Caco-2 (cell line): ENCODE measurements around the gene KMT2A. TPM values are rescaled to one million over a fixed set of nuclear protein-coding genes. Genes with fewer than 3 reads are reported as not detected.

Experiments used
- BruUV-seq: library from RNA; stranded (reverse); fragments of 400-500 nt; replicated peaks from 2 replicates; lab custom pipeline; 2021; lab: Mats Ljungman, UMichigan
- CTCF ChIA-PET: fragments of 300-600 bp; sonication (Branson Sonifier 250); formaldehyde crosslinking; loops from one replicate; lab custom pipeline; 2022; ENCODE audit warnings: antibody characterized with exemption; lab: Charles Lee
- POLR2A ChIA-PET: fragments of 300-600 bp; sonication (Branson Sonifier 250); formaldehyde crosslinking; loops from one replicate; lab custom pipeline; 2022; ENCODE audit warnings: antibody characterized with exemption; lab: Charles Lee
- DNase-seq, 2 experiments: peaks; one replicate each; pipeline versions ENCODE4 v3.0.0 to v3.0.0-alpha.2; 2020 to 2022
- H3K27me3 ChIP-seq: replicated peaks from 2 replicates; pipeline ENCODE4 v1.6.0; 2011; ENCODE audit warnings: low read length; ENCODE audit not compliant: control insufficient read depth, insufficient read depth
- H3K36me3 ChIP-seq: 2 replicates; pipeline ENCODE4 v1.5.1; 2011; ENCODE audit warnings: low read length; ENCODE audit not compliant: control insufficient read depth, insufficient read depth
- H3K4me1 ChIP-seq: fragments of 250-450 bp; sonication (Bioruptor Pico); 2 replicates; pipeline ENCODE4 v1.5.1; 2020; ENCODE audit warnings: mild to moderate bottlenecking
- H3K4me3 ChIP-seq: 2 replicates; pipeline ENCODE4 v1.5.1; 2011; ENCODE audit warnings: low read depth, mild to moderate bottlenecking, control low read depth, low read length
- H3K9me3 ChIP-seq: fragments of 250-450 bp; sonication (Bioruptor Pico); 2 replicates; pipeline ENCODE4 v1.5.1; 2020; ENCODE audit warnings: mild to moderate bottlenecking, moderate library complexity
- H3K27ac Mint-ChIP-seq: one replicate; pipeline ENCODE4 v1.8.0; 2022; ENCODE audit warnings: mixed read lengths; ENCODE audit not compliant: unreplicated experiment
- H3K27me3 Mint-ChIP-seq: one replicate; pipeline ENCODE4 v1.8.0; 2022; ENCODE audit warnings: mixed read lengths; ENCODE audit not compliant: insufficient read depth, unreplicated experiment
- H3K36me3 Mint-ChIP-seq: one replicate; pipeline ENCODE4 v1.8.0; 2022; ENCODE audit warnings: mild to moderate bottlenecking, mixed read lengths; ENCODE audit not compliant: insufficient read depth, unreplicated experiment
- H3K4me1 Mint-ChIP-seq: one replicate; pipeline ENCODE4 v1.8.0; 2022; ENCODE audit warnings: low read depth, mixed read lengths; ENCODE audit not compliant: unreplicated experiment
- H3K4me3 Mint-ChIP-seq: one replicate; pipeline ENCODE4 v1.8.0; 2022; ENCODE audit warnings: mild to moderate bottlenecking, moderate library complexity, mixed read lengths; ENCODE audit not compliant: unreplicated experiment
- H3K9me3 Mint-ChIP-seq: one replicate; pipeline ENCODE4 v1.8.0; 2022; ENCODE audit warnings: mixed read lengths; ENCODE audit not compliant: unreplicated experiment
- CTCF ChIP-seq, 2 experiments: fragments of 200-600 bp in 1 of 2; IDR thresholded peaks; 1 replicate in 1 of 2; 2 replicates in 1 of 2; pipeline versions ENCODE4 v1.5.1 to v1.8.0; 2011 to 2022; ENCODE audit warnings: antibody characterized with exemption in 1 of 2, control low read depth in 1 of 2, inconsistent platforms in 1 of 2, low read depth in 1 of 2, low read length in 1 of 2, mild to moderate bottlenecking in 1 of 2, moderate library complexity in 1 of 2; ENCODE audit not compliant: insufficient read depth in 1 of 2, severe bottlenecking in 1 of 2, unreplicated experiment in 1 of 2
- intact Hi-C: fragments of 100-400 bp; cut with micrococcal nuclease; formaldehyde crosslinking; loops from one replicate; pipeline ENCODE4 v1.10.0; 2022; ENCODE audit not compliant: unreplicated experiment
- total RNA-seq: library from RNA; stranded (reverse); gene quantifications from 2 replicates; pipeline ENCODE4 v1.2.3, GENCODE V29; 2022

Gene KMT2A
- total RNA-seq, 1 experiment from 2014 or later = 93.9 TPM

DNA sequence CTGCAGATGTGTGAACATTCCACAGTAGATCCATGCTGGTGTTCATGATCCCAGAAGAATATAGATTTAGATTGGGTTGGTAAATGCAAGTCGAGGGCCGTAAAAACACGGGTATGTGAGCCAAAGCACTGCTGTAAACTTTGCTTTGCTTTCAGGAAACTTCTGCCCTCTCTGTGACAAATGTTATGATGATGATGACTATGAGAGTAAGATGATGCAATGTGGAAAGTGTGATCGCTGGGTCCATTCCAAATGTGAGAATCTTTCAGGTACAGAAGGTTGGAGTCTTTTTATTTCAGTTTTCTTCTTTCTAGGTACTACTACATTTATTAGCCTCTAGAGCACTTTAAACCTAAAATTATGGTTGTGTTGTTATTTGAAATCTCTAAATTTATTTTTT is 54.7 kb downstream of the KMT2A start:
- peaks cover 84% of the 10 kb centered on the region for H3K36me3 Mint-ChIP-seq
- Histone ChIP-seq H3K4me3 (no peak overlapping the region), H3K36me3 (peaks cover 6% of the 10 kb centered on the region), H3K9me3 (no peaks in the 10 kb centered on the region; the same call in 1 of the 2 replicates), H3K4me1 (no peaks in the 10 kb centered on the region), H3K27me3 (no peaks in the 10 kb centered on the region)
- H3K9me3 Mint-ChIP-seq = no peaks in the 10 kb centered on the region
- ChIA-PET CTCF (no interaction called here), POLR2A (no interaction called here)
- BruUV-seq = no TSS peak
- no peak overlapping the region for H3K27ac Mint-ChIP-seq
- H3K27me3 Mint-ChIP-seq = no peaks in the 10 kb centered on the region
- no peak overlapping the region for H3K4me3 Mint-ChIP-seq
- no peaks in the 10 kb centered on the region for H3K4me1 Mint-ChIP-seq
- TF ChIP-seq CTCF (IDR thresholded peaks at IDR 0.05; ENCODE audit: insufficient read depth in 1 of 2, low read depth in 1 of 2, low read length in 1 of 2, severe bottlenecking in 1 of 2, unreplicated experiment in 1 of 2) = no peak
- intact Hi-C loops = no loop called here
- no peak for DNase-seq

- no peaks in the 10 kb centered on the region for H3K4me1 ChIP-seq
- no peak for TF ChIP-seq CTCF (IDR thresholded peaks at IDR 0.05; ENCODE audit: insufficient read depth in 1 of 2, low read depth in 1 of 2, low read length in 1 of 2, severe bottlenecking in 1 of 2, unreplicated experiment in 1 of 2)
- intact Hi-C loops = no loop called here
- no peak overlapping the region for H3K4me3 ChIP-seq
- ChIA-PET CTCF (no interaction called here), POLR2A (no interaction called here)
- BruUV-seq = no TSS peak
- Mint-ChIP-seq H3K27ac (no peak overlapping the region), H3K4me3 (no peak overlapping the region), H3K4me1 (no peaks in the 10 kb centered on the region), H3K9me3 (no peaks in the 10 kb centered on the region), H3K27me3 (no peaks in the 10 kb centered on the region), H3K36me3 (peaks cover 100% of the 10 kb centered on the region)
- no peaks in the 10 kb centered on the region for H3K27me3 ChIP-seq
- no peak for DNase-seq
- no peaks in the 10 kb centered on the region; the same call in 1 of the 2 replicates for H3K9me3 ChIP-seq
- peaks cover 18% of the 10 kb centered on the region for H3K36me3 ChIP-seq
These were observed 61.5 kb downstream of the KMT2A start for GRCh38 chr11:118497831-118498230.

DNA sequence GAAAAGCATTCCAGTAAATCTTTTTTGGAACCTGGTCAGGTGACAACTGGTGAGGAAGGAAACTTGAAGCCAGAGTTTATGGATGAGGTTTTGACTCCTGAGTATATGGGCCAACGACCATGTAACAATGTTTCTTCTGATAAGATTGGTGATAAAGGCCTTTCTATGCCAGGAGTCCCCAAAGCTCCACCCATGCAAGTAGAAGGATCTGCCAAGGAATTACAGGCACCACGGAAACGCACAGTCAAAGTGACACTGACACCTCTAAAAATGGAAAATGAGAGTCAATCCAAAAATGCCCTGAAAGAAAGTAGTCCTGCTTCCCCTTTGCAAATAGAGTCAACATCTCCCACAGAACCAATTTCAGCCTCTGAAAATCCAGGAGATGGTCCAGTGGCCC is 66.9 kb downstream of the KMT2A start:
- BruUV-seq = no TSS peak
- Mint-ChIP-seq H3K4me1 (no peaks in the 10 kb centered on the region), H3K9me3 (no peaks in the 10 kb centered on the region), H3K4me3 (no peak overlapping the region), H3K27me3 (no peaks in the 10 kb centered on the region), H3K36me3 (peaks cover 93% of the 10 kb centered on the region), H3K27ac (no peak overlapping the region)
- Histone ChIP-seq H3K27me3 (no peaks in the 10 kb centered on the region), H3K36me3 (peaks cover 18% of the 10 kb centered on the region), H3K4me1 (no peaks in the 10 kb centered on the region; the same call in 1 of the 2 replicates), H3K4me3 (no peak overlapping the region), H3K9me3 (no peaks in the 10 kb centered on the region)
- intact Hi-C loops = no loop called here
- no peak for DNase-seq
- TF ChIP-seq CTCF (IDR thresholded peaks at IDR 0.05; ENCODE audit: insufficient read depth in 1 of 2, low read depth in 1 of 2, low read length in 1 of 2, severe bottlenecking in 1 of 2, unreplicated experiment in 1 of 2) = no peak
- POLR2A ChIA-PET = interaction anchor here (0.6 kb wide), 1 partner anchor 374 kb away, joined by 3 read pairs; no protein-coding TSS in a partner anchor
- CTCF ChIA-PET = no interaction called here
